ENCODE measurements around the gene FHDC1. TPM values are rescaled to one million over a fixed set of nuclear protein-coding genes. Genes with fewer than 3 reads are reported as not detected.
"Not testable (repeated sequence)": the region's sequence is repeated elsewhere in the genome, so short reads cannot be mapped to it uniquely, and the experiment has no call there.

FHDC1 gene
- 0.15 and 0.22 TPM in 2 replicates for total RNA-seq

- intact Hi-C loops (cut with micrococcal nuclease), result loop anchor here (5.0 kb wide), 3 partner anchors 89 to 181 kb away; partner anchors contain the start of genes ARFIP1 and TIGD4
These were observed at the start of gene FHDC1 for GRCh38 chr4:152935631-152936445. TSS of gene FHDC1 (plus strand) at chr4:152936323. CDS start at chr4:152943058, 6,735 bp downstream.

GRCh38 chr4:152887981-152888380 lies 48.1 kb upstream of the FHDC1 start:
- intact Hi-C loops (cut with micrococcal nuclease), result no loop called here

GRCh38 chr4:152892974-152893373 lies 43.1 kb upstream of the FHDC1 start:
- intact Hi-C loops (cut with micrococcal nuclease), result no loop called here

DNA sequence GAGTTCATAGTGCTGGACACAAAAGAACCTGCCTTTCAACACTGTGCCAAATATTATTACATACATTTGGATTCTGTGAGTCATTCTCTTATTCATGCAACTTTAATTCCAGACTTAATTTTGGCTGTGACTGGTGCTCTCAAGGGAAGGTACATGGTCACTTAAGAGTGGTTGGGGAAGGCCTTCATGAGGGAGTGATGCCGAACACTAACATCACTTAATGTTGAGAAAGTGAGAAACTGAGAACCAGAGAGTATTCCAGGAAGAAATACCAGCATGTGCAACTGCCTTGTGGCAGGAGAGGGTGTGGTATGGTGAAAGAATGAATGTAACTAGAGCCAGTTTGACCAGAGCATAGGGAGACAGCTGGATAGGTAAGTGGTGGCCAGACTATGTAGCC lies 41.5 kb upstream of the FHDC1 start:
- intact Hi-C loops (cut with micrococcal nuclease), result no loop called here

DNA sequence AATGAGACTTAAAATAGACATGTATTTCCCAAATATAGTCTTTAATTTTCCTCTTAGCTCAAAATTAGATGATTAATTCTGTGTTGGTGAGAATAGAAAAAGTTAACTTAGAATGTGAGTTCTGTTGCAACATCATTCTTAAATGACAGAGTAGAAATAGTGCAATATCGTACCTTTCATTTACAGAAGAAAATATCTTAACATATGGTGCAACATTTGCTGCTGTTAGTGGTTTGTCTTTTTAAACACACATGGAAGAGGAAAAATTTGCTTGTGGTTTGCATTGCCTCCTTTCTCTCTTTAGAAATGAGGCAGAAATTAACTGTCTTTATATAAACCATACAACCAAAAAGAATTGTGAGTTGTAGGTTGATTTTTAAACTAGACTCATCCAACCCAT lies 39.3 kb upstream of the FHDC1 start:
- intact Hi-C loops (cut with micrococcal nuclease), result no loop called here

GRCh38 chr4:152898133-152898532 lies 38.0 kb upstream of the FHDC1 start:
- intact Hi-C loops (cut with micrococcal nuclease), result not testable (repeated sequence)

GRCh38 chr4:152898606-152899005 lies 37.5 kb upstream of the FHDC1 start:
- intact Hi-C loops (cut with micrococcal nuclease), result no loop called here

DNA sequence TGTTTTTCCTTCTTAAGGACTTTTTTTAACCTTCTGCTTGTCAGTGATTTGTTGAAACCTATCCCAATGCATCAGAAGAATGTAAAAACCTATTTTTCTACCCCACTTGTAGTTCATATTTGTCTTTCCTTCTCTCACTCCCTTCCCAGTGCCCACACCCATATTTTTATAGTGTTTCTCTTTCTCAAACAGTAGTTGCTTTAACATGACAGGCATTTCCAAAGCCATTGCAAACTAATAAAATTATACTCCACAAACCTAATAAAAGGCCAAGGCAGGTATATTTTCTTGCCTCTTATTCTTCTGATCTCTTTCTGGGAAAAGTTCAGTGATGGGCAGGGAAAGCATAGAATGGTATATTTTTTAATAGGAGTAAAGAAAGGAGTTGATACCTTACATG lies 35.7 kb upstream of the FHDC1 start:
- intact Hi-C loops (cut with micrococcal nuclease), result no loop called here

DNA sequence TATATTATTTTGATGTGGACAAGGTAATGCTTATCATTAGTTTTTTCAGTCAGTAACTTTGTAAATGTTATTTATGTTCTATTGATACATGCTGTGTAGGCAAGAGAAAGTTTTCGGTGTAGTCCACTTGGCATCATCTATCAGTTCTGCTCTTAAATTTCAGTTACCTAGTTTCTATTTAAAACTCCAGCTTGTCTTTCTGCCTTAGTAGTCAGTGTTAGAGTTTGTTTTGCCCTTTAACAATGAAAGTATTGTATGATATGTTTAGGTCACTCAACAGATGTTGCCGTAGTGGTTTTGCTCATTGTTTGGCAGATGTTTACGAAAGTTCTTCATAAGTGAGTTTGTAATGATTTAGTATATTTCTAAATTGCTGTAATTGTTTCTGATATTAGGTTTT lies 34.9 kb upstream of the FHDC1 start:
- intact Hi-C loops (cut with micrococcal nuclease), result no loop called here

DNA sequence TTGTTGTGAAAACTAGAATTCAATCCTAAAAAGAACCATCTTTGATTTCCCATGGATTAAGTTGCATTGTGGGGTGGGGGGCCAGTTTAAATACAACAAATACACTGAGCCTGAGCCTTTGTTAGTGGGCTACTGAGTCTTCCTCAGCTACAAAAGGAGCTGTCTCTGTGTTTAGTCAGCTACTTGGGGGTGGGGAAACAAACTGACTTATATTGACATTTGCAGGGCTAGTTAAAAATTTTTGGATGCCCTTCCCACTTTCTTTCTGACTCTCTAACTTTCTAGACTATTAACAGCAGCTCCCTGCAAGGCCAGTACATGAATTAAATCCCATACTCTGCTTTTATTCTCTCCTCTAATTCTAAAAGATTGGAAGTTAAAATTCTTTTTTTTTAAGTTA lies 32.5 kb upstream of the FHDC1 start:
- intact Hi-C loops (cut with micrococcal nuclease), result no loop called here

GRCh38 chr4:152909901-152910300 lies 26.2 kb upstream of the FHDC1 start:
- intact Hi-C loops (cut with micrococcal nuclease), result no loop called here

DNA sequence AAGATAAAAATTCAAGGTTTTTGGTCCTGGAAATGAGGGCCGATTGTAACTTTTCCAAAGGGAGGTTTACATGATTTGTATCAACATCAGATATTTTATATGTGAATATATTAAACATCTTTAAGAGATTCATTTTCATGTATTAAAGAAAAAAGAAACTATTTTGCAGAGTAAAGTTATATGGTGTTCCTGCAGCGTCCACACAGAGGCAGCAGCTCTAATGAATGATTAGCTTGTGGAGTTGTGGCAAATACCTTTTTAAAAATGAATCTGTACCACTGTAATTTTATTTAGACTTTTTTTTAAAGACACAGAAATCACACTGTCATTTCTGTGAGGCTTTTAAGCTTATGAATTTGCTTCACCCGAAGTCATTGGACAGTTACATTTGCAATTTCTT lies 25.6 kb upstream of the FHDC1 start:
- intact Hi-C loops (cut with micrococcal nuclease), result no loop called here

GRCh38 chr4:152917543-152918395 lies 18.4 kb upstream of the FHDC1 start:
- intact Hi-C loops (cut with micrococcal nuclease), result no loop called here

GRCh38 chr4:152919826-152920225 lies 16.3 kb upstream of the FHDC1 start:
- intact Hi-C loops (cut with micrococcal nuclease), result no loop called here

GRCh38 chr4:152920768-152921167 lies 15.4 kb upstream of the FHDC1 start:
- intact Hi-C loops (cut with micrococcal nuclease), result no loop called here

DNA sequence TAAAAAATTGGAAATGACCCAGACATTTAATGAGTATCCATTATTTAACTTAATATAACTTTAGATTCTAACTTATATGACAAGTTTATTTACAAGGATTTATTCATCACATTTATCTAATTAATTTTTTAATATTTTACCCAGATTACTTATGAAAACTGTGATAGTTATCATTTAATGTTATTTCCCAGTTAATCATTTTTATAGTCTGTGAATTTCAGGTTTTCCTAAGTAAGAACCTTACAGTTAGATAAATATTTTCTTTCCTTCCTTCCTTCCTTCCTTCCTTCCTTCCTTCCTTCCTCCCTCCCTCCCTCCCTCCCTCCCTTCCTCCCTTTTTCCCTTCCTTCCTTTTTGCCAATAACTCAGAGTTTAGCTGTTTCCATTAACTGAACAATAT lies 14.8 kb upstream of the FHDC1 start:
- intact Hi-C loops (cut with micrococcal nuclease), result no loop called here

GRCh38 chr4:152925851-152926250 lies 10.3 kb upstream of the FHDC1 start:
- intact Hi-C loops (cut with micrococcal nuclease), result no loop called here

- intact Hi-C loops (cut with micrococcal nuclease), result no loop called here
These were observed 9.2 kb upstream of the FHDC1 start for GRCh38 chr4:152926959-152927358.

- intact Hi-C loops (cut with micrococcal nuclease), result no loop called here
These were observed 8.4 kb upstream of the FHDC1 start for GRCh38 chr4:152927737-152928136.

DNA sequence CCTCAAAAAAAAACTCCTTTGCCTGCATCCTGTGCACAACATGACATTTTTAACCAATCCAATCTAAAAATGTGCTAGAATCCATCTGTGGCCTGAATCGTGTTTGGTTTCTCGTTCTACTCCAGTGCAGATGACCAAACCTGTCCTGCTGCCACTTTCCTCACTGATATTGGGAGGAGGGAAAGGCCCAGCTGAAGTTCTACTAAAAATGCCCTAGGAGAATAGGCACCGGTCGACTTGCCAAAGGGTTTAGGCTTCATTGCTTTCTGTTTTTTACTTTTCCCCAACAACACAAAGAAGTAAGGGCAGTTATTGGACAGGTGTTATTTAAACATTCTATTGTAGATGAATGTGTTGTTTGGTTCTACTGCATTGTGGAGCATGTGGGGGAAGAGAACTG lies 7.8 kb upstream of the FHDC1 start:
- intact Hi-C loops (cut with micrococcal nuclease), result no loop called here

DNA sequence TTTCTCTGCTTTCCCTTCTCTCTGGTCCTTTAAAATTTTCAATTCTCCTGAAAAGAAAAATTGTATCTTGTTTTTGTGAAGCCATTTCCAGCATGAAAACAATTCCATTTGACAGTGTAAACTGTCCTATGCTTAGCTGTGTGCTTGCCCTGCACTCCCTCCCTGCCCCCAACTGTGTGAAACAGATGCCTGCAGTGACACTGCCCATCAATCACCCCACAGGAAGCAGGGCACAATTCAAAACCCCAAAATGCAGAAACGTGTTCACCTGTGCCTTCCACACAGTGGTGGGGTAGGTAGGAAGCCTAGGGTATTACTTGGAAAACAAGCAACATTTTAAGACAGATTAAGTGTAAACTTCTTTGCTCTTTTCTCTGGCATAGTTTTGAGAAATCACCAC lies 6.2 kb upstream of the FHDC1 start:
- intact Hi-C loops (cut with micrococcal nuclease), result no loop called here

DNA sequence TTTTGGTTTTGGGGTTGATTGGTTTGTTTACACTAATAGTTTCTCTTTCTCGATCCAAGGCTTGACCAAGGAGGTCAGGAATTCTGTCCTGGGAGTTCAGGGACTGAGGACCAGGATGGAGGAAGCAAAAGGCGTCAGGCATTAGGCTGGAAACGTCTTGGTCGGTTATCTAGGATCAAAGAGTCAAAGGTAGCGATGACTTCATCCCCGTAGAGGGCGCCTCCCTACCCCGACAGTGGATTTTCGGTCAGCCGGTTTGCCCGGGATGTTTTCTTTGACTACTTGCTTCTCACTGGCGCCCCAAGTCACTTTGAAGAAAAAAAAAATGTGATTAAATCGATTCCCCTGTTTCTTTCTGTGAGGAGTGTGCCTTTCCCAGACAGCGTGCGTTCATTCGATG lies 980 bp upstream of the FHDC1 start:
- intact Hi-C loops (cut with micrococcal nuclease), result loop anchor here (5.0 kb wide), 3 partner anchors 88 to 182 kb away; partner anchors contain the start of genes ARFIP1 and TIGD4
